ENCODE data around the gene CD22.
A peak's percentile ranks its signal among the peaks of the same experiment; 100 is the strongest.

Gene CD22

GRCh38 chr19:35318679-35319448 is 10.1 kb upstream of the CD22 start:
- no peak for TF ChIP-seq CTCF (conservative IDR thresholded peaks at IDR 0.05; ENCODE audit: control insufficient read depth, insufficient read depth, low read depth, low read length)
- peak; percentile 82 for DNase-seq (ENCODE audit: low read depth)
- H3K4me3 ChIP-seq (ENCODE audit: control insufficient read depth, low read depth, low read length) = no peak overlapping the region

- no peak for DNase-seq (ENCODE audit: low read depth)
- TF ChIP-seq CTCF (conservative IDR thresholded peaks at IDR 0.05; ENCODE audit: control insufficient read depth, insufficient read depth, low read depth, low read length) = no peak
- no peak overlapping the region for H3K4me3 ChIP-seq (ENCODE audit: control insufficient read depth, low read depth, low read length)
These were observed 8.8 kb upstream of the CD22 start for GRCh38 chr19:35320065-35320713.

GRCh38 chr19:35321291-35321690 is 7.7 kb upstream of the CD22 start:
- TF ChIP-seq CTCF (conservative IDR thresholded peaks at IDR 0.05; ENCODE audit: control insufficient read depth, insufficient read depth, low read depth, low read length) = no peak
- DNase-seq (ENCODE audit: low read depth) = no peak
- H3K4me3 ChIP-seq (ENCODE audit: control insufficient read depth, low read depth, low read length) = no peak overlapping the region

- H3K4me3 ChIP-seq (ENCODE audit: control insufficient read depth, low read depth, low read length) = no peak overlapping the region
- TF ChIP-seq CTCF (conservative IDR thresholded peaks at IDR 0.05; ENCODE audit: control insufficient read depth, insufficient read depth, low read depth, low read length) = no peak
- no peak for DNase-seq (ENCODE audit: low read depth)
These were observed 7.0 kb upstream of the CD22 start for GRCh38 chr19:35322014-35322413.

- DNase-seq (ENCODE audit: low read depth) = no peak
- H3K4me3 ChIP-seq (ENCODE audit: control insufficient read depth, low read depth, low read length) = no peak overlapping the region
- peak; percentile 30 for TF ChIP-seq CTCF (conservative IDR thresholded peaks at IDR 0.05; ENCODE audit: control insufficient read depth, insufficient read depth, low read depth, low read length)
These were observed 1.3 kb upstream of the CD22 start for GRCh38 chr19:35327642-35328041.

- no peak for TF ChIP-seq CTCF (conservative IDR thresholded peaks at IDR 0.05; ENCODE audit: control insufficient read depth, insufficient read depth, low read depth, low read length)
- no peak overlapping the region for H3K4me3 ChIP-seq (ENCODE audit: control insufficient read depth, low read depth, low read length)
- no peak for DNase-seq (ENCODE audit: low read depth)
These were observed 336 bp downstream of the CD22 start for GRCh38 chr19:35329323-35329722.

Measured in fibroblast of mammary gland (primary cell).